HG02759 (cell line): ENCODE results near the gene TOP1.

ENCODE experiments used
- ATAC-seq: cut with Tn5 transposase; IDR thresholded peaks from one replicate; pipeline ENCODE4 v1.9.1; 2021; ENCODE audit warnings: mild to moderate bottlenecking, moderate library complexity; ENCODE audit not compliant: unreplicated experiment

The TOP1 gene

DNA sequence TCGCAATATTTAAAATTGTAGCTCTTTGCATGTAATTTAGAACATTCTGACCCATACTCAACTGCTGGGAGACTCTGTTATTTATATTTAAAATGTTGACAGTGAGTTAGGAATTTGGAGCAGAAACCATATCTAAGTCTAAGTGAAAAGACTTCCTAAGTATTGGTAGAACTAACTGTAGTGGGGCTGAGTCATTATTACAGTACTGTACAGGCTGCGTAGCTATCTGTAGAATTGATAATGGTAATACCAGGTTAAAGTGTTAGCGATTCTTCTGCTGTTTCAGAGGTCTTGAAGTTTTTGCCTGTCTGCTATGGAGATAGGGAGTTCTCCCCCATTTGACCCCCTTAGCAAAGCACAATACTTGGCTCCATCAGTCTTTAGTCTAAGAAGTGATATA is 3.6 kb downstream of the TOP1 start:
- ATAC-seq = no peak

- no peak for ATAC-seq
Observed at GRCh38 chr20:41034239-41034638, 5.6 kb downstream of the TOP1 start.

DNA sequence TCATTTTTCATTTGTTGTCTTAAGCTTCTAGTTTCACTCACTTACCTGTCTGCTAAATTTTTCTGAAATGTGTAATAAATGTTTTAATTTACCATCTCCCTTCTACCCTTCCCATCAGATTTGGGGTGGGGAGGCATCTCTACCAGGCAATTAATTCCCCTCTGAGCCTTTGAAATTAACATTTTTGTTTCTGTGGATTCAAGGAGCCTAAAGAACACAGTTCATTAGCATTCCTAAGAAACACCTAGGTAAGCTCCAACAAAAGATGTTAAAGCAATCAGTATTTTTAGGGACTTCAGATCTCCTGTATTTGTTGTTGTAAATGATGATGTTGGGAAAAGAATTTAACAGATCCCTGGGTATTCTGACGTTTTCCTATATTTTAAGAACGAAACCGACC is 6.6 kb downstream of the TOP1 start:
- no peak for ATAC-seq

GRCh38 chr20:41037179-41037578 is 8.6 kb downstream of the TOP1 start:
- no peak for ATAC-seq

DNA sequence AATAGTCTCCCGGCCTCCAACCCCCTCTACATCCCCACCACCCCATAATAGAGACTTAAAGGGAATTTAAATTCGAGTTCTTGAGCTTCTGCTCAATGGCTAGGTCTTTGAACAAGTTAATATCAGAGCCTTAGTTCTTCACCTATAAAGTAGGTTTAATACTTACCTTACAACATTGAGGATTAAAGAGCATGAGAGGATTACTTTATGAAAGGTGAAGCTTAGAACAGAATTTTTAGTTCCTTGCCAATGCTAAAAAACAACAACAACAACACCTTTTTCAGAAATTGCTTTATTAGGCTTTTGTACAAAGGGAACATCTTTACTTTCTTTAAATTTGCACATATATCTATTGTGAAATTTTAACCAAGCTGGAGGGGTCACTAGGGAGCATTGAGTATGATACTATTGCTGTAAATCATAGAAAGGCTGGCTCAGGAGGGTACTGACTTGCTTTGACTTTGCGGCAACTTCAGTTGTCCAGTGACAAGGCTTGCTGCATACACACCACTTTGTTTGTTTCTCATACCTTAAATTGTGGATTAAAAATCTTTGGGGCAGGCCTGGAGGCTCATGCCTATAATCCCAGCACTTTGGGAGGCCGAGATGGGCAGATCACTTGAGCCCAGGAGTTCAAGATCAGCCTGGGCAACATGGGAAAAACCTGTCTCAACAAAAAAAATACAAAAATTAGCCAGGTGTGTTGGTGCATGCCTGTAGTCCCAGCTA is 9.7 kb downstream of the TOP1 start:
- no peak for ATAC-seq

GRCh38 chr20:41038878-41039404 is 10.3 kb downstream of the TOP1 start:
- peak; percentile 70 for ATAC-seq

DNA sequence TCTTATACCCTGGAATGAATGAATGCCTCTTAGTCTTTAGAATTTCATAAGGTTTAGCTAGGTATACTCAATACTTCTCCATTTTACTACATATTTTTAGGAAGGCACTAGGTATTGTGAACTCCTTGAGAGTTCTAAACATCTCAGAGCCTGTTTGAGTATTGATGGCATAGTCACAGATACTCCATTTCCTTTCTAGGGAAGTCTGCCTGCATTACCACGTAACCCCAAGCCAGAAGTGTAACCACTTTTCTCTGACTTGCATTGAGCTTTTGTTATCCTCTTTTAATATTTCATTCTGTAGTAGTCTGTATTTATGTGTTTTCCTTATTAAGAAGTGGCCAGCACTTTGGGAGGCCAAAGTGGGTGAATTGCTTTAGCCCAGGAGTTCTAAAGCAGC is 12.2 kb downstream of the TOP1 start:
- ATAC-seq = no peak

DNA sequence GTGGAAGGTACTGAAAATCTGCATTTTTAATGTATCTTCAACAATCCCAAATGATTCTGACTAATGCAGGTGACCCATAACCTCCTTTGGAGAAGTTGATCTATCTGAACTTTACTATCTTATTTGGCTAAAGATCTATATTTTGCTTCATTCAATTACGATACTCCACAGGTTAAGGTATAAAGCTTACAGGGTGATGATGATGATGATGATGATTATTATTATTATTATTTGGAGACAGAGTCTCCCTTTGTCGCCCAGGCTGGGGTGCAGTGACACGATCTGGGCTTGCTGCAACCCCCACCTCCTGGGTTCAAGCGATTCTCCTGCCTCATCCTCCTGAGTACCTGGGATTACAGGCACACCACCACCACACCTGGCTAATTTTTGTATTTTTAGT is 13.1 kb downstream of the TOP1 start:
- no peak for ATAC-seq

DNA sequence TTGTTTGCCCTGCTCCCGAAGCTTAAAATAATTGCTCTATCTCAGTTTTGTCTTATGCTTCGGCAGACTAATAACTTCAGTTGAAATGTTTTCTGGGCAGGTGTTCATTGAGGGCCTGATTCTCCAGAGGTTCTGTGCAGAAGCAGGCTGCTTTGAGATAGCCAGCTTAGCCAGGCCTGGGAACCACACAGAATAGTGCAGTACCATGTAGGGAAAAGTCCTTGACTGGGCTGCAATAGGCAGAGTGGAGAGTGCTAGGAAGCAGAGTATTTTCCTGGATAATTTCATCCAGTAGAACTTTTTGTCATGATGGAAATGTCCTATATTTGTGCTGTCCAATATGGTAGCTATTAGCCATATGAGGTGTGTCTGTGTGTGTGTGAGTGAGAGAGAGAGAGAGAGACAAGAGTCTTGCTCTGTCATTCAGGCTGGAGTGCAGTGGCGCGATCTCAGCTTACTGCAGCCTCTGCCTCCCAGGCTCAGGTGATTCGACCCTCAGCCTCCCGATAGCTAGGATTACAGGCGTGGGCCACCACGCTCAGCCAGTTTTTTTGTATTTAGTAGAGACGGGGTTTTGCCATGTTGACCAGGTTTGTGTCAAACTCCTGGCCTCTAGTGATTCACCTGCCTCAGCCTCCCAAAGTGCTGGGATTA is 15.9 kb downstream of the TOP1 start:
- no peak for ATAC-seq

GRCh38 chr20:41045671-41046070 is 17.0 kb downstream of the TOP1 start:
- ATAC-seq = no peak

DNA sequence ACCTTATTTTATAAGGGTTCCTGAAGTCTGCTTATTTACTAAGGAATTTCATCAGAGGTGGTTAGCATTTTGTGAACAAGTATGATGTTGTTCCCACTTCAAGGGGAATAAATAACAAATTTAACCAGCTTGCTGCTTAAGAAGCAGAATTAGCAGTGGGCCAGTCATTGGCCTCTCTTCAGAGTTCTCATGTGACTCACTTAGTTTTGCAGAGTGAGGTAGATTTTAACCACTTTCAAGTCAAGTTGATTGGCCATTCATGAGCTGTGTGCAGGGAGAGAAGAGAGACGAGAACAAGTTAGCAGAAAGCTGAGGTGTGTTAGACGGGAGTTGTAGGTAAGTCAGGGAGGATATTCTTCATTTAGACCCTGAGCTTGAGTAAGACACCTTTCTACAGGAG is 18.1 kb downstream of the TOP1 start:
- no peak for ATAC-seq

- ATAC-seq = no peak
Observed at GRCh38 chr20:41047279-41047974, 18.8 kb downstream of the TOP1 start.

DNA sequence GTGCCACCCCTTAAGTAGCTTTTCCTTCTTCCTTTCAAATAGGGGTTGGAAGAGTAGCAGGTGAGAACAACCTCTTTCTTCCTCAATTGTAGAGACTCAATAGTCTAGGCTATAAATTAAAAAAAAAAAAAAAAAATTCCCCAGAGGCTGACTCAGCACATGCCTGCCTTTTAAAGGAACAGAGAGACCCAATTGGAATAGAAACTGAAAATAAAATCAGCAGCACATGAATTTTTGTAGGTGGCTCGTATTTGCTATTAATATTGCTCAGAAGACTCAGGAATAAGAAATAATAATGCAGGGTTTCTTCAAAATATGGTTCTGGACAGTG is 19.3 kb downstream of the TOP1 start:
- no peak for ATAC-seq

- no peak for ATAC-seq
Observed at GRCh38 chr20:41048461-41049301, 20.1 kb downstream of the TOP1 start.

DNA sequence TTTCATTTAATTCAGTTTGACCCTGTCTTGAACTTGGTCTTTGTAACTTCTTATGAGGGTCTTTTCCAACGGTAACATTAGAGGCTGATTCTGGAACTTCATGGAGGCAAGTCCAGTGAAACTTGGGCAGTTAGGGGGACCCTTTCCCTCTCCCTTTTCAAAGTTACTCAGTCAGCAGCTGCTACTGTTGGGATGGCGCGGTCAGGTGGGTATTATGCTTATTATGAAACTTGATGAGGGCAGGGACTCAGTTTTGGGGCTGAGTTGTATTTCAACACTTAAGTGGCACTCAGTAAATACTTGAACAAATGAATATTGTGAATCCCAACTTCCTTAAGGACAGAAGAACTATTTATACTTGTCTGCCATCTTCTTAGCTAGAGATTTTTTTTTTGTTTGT is 20.8 kb downstream of the TOP1 start:
- no peak for ATAC-seq

- ATAC-seq = no peak
Observed at GRCh38 chr20:41050361-41051008, 21.9 kb downstream of the TOP1 start.

DNA sequence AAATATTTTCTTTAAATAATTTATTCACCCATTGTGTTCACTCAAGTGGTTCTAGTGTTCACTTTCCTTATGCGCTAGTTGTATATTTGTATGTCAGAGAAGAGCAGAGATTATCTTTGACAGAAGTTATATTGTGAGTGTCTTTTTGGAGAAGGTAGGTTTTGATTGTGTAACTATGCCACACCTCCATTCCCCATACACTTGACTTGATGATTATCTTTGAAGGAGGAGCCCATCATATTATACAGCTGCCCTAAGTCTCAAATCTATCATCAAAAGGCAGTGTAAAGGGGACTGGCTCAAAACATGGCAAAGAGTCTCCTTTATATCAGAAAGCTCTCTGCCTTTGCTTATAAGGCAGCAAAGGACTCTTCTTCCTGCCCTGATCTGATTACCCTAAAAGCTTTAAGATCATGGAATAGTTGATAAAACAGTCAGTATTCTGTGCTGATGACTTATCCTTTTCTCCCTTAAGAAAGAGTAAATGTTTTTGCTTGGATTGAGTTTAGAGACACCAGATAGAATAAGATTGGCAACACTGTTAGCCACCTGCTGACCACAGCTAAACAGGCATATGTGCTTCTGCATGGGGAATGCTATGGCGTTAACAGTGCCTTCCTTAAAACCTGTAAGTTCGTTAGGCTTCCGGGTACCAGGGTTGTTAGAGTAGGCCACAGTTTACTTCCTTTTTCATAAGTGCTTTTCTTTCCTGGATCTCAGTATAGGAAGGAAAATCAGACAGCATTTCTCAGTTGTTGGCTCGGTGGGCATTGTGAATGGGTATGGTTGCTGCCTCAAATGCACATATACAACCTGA is 22.6 kb downstream of the TOP1 start:
- no peak for ATAC-seq

DNA sequence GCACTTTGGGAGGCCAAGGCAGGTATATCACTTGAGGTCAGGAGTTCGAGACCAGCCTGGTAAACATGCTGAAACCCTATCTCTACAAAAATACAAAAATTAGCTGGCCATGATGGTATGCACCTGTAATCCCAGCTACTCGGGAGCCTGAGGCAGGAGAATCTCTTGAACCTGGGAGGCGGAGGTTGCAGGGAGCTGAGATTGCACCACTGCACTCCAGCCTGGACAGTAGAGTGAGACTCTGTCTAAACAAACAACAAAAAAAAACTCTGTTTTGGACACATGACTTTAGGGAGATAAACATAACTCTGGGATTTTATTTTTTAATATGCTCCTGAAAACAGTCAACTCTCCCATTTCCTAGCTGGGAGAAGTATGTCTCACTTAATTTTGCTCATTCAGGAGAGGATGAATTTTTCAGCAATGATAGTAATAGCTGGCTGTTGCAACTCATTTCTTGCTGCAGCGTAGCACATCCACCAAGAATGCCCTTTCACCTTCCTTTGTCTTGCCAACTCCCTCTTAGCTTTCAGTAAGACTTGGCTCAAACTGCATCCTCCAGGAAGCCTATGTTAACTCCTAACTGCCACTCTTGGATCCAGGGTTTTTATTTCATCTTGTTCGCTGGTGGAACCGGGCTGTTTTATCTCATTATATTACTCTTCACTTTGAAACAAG is 24.3 kb downstream of the TOP1 start:
- ATAC-seq = no peak
